Mesenteric fat pad (tissue), 1 donor: ENCODE measurements around the gene ZNF883. TPM values are rescaled to one million over a fixed set of nuclear protein-coding genes. Genes with fewer than 3 reads are reported as not detected.
"Not testable (repeated sequence)": the region's sequence is repeated elsewhere in the genome, so short reads cannot be mapped to it uniquely, and the experiment has no call there.

ENCODE experiments used
- DNase-seq: peaks from one replicate; pipeline ENCODE4 v3.0.0-alpha.2; 2020; ENCODE audit warnings: low spot score
- long read RNA-seq: library from polyadenylated mRNA; unstranded; transcript quantifications from one replicate; pipeline ENCODE4 v2.0.0, GENCODE V29; 2020
- total RNA-seq: library from RNA; stranded (reverse); fragmentation: NEBNext Ultra II Directional; extraction: Animal tissue kit (Norgen Biotek cat#: 25700); gene quantifications from one replicate; pipeline ENCODE4 v1.2.1, GENCODE V29; 2021
- donor health status: DM: yes; HTN: yes; CAD: no.

ZNF883 gene
- total RNA-seq, result 2.5 TPM
- long read RNA-seq, transcript ZNF883-201 (5 exons, 2,414 nt), result major isoform, 9 of 11 reads
- long read RNA-seq, partial matches to known transcripts, result 1 of 11 reads
- long read RNA-seq, other reads (novel, unspliced or antisense), result 1 of 11 reads

GRCh38 chr9:113011911-113012381, at the start of gene ZNF883:
Gene ZNF883 (minus strand): TSS chr9:113012192.
- DNase-seq, result no peak

DNA sequence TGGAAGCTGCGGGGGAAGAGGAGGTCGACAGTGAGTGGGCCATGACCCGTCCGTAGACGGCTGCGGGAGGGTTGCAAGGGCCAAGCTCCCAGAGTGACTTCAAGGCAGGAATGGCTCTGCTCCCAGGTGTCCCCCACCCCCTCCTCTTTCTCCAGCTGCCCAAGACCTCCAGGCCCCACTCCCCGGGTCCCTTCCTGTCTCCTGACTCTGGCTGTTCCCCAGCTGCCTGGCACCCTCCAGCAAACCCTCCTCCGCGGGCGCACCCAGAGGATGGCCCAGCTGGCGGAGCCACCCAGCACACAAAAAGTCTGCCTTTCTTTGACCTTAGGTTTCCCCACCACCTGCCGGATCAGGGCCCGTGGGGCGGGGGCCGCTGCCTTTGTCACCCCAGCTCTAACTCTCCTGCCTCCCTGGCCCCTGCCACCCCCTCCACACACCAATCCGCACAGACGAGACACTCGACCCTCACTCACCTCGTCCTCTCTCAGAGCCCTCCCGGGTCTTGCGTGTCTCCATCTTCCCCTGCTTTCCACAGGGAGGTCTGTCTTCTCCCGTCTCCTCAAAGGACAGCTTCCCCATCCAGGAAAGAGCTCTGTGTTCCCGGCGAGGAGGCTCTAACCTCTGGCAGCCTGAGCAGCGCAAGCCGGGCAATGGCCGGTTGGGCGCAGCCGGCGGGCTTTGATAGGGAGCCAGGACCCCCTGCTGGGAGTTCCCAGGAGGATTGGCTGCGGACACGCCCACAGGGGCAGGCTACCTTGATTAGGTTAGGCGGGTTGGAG, 49.3 kb upstream of the ZNF883 start:
- not testable (repeated sequence) for DNase-seq

DNA sequence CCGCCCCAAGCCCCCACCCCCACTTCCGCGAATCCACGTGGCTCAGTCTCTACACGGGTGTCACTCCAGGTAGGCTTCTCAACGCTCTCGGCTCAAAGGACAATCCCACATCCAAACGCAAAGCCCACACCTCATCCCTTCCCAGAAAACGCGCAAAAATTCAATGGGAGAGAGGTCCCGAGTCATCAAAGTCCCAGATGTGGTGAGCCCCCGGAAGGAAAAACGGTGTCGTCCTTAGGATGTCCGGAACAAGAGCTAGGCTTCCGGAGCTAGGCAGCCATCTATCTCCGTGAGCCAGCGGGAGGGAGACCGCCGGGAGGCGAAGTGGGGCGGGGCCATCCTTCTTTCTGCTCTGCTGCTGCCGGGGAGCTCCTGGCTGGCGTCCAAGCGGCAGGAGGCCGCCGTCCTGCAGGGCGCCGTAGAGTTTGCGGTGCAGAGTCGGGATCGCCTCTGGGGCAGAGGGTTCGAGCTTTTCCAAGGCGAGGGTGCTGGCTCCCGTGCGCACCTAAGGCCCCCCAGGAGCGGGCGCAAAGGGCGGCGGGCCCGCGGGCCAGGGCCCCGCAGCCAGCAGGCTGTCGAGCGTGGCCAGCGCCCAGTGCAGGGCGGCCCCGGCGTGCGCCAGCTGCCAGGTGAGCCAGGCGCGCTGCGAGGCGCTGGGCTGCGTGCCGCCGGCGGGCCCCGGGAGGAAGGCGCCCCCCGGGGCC, 47.7 kb upstream of the ZNF883 start:
- DNase-seq, result not testable (repeated sequence)

GRCh38 chr9:113057193-113057592, 45.2 kb upstream of the ZNF883 start:
- no peak for DNase-seq

GRCh38 chr9:113056191-113057106, 44.5 kb upstream of the ZNF883 start, which contains the start of gene ZFP37:
Gene ZFP37 (minus strand): TSS chr9:113056724. CDS start chr9:113056688, 36 bp downstream.
- DNase-seq, result peak; percentile 95

- no peak for DNase-seq
These were observed 31.1 kb upstream of the ZNF883 start for GRCh38 chr9:113042884-113043657.

DNA sequence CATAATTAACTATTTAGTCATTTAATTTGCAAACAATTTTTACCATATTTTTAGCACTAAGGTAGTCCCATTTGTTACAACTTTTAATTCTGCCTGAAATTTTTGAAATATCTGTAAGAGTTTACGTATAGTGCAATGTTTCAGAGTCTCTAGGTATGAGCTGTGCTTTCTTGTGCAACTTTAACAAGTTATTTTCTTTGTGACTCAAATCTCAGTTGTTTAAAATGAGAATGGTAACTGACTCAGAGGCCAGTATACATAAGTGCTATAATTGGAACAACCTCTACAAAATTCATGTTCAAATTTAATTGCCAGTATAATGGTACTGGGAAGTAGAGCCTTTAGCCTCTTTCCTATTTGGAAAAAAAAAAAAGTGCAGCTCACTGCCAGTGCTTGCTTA, 14.2 kb upstream of the ZNF883 start:
- no peak for DNase-seq

DNA sequence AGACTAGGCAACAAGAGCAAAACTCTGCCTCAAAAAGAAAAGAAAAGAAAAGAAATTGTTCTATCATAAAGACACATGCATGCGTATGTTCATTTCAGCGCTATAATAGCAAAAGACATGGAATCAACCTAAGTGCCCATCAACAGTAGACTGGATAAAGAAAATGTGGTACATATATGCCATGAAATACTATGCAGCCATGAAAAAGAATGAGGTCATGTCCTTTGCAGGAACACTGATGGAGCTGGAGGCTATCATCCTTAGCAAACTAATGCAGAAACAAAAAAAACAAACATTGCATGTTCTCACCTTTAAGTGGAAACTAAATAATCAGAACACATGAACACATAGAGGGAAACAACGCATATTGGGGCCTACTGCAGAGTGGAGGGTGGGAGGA, 6.3 kb upstream of the ZNF883 start:
- no peak for DNase-seq

DNA sequence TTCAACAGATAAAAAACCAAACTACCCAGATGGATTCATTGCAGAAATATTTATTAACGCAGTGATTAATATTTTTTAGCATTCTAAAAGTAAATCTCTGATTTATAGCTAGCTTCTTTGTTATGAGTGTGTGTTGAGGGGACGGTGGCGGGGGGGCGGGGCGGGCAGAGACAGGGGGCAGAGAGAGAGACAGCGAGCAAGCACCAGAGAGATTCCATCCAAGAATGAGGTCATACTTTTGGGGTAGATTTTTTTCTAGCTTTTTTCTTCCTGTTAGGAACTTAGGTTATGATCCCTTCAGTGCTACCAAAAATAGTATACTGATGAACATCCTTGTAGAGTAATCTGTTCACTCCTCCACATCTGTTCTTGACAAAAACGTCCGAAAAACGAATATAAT, 500 bp upstream of the ZNF883 start:
- DNase-seq, result no peak

DNA sequence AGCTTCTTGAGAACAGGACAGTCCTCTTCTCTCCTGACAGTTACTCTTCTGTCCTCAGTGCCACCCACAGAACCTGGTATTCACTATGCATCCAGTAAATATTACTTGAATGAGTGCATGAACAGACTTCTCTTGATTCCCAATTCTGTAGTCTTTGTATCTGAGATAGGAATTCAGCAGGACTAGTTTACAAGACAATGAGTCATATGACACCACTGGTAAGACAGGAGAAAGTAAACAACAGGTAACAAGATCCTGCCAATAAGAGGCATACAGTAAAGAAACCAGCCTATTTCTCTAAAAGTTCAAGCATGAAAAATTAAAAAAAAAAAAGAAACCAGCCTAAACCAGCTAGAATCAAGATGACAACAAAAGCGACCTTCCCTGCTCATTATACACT, 6.2 kb downstream of the ZNF883 start:
- no peak for DNase-seq

DNA sequence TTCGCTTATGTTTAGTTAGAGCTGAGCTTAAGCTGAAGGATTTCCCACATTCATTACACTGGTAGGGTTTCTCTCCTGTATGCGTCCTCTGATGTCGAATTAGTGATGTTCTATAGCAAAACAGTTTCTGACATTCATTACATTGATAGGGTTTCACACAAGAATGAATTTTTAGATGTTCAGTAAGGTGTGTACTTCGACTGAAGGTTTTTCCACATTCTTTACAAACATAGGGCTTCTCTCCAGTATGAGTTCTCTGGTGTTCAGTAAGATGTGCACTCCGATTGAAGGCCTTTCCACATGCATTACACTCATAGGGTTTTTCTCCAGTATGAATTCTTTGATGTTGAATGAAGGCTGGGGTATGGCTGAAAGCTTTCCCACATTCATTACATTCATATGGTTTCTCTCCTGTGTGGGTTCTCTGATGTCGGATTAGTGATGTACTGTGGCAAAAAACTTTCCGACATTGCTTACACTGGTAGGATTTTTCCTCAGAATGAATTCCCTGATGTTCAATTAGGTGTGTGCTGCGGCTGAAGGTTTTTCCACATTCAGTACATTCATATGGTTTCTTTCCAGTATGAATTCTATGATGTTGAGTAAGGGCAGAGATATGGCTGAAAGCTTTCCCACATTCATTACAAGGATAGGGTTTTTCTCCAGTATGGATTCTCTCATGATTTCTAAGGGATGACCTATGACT, 14.6 kb downstream of the ZNF883 start:
- DNase-seq, result no peak

- DNase-seq, result no peak
These were observed 40.6 kb downstream of the ZNF883 start for GRCh38 chr9:112971415-112971814.

DNA sequence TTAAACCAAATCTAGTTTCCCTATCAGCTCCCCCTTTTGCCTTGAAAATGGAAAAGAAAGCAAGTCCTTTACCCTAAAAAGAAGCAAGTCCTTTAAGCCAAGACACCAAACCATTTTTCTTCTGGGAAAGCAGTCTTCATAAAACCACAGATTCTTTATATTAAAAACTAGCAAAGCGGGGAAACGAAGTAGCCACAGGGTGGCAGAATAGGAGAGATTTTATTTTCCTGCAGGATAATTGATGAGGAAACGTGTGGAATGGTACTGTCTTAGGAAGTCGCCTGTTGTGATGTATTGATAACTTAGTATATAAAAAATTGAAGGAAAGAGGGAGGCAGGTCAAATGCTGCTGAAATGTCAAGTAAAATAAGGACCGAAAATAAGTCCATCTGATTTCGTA, 41.1 kb downstream of the ZNF883 start:
- DNase-seq, result no peak

DNA sequence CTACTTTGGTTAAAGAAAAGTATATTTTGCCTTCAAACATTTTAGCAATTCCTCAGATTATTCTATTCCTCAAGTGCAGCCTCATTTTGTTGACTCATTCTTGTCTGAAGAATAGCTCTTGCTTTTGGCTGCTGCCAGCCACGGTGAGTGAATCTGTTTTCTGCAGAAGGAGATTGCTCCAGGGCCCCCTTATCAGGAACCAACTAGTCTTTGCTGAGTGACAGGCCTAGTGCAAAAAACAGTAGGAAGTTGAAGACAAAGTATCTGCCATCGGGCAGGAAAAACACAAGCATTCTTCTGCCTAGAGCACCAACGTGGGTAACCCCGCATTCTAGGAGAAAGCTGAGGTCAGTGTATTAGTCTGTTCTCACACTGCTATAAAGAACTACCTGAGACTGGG, 42.3 kb downstream of the ZNF883 start:
- no peak for DNase-seq

GRCh38 chr9:112955550-112955949, 56.4 kb downstream of the ZNF883 start:
- DNase-seq, result no peak

DNA sequence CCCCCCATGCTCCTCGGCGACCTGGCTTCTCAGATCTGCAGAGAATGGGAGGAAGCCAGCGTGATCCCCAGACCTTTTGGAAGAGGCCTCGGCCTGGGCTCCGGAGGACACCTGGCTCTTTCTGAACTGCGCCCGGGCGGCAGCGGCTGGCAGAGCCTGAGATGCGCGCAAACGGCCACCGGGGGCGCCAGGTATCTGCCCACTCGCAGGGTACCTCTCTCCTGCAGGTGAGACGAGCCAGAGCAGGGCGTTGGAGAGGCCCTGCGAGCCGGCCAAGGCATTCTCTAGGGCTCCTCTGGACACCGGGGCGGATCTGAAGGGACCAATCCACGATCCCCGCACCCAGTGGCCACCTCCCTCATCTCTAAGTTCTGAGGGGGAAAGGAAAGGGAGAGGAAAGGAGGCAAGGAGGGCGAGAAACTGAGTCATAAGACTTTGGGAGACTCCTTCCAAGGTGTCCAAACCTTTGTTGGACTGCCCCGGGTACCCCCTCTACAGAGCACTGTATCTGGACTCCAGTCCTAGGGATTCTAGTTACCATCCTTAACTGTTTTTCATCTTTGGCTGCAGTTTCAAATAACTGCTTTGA, 66.3 kb downstream of the ZNF883 start:
- DNase-seq, result no peak

GRCh38 chr9:112939418-112939817, 72.6 kb downstream of the ZNF883 start:
- DNase-seq, result no peak

DNA sequence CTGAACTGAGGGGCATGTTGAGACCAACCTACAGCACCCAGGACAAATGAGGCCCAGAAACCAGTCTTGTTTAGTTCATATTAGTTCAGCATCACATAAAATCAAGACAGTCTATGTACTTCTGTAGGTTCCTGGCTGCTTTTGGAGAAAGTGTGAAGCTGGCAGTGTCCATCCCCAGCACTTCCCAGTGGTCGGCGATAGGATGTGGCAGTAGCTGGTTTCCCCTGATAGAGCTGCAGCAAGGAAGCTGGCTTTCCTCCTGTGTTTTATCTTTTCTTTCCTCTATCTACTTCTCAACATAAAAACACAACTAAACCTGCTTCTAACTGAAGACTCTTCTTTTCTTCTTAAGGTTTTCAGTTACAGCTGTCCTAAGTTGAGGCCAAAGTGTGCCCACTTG, 78.3 kb downstream of the ZNF883 start:
- no peak for DNase-seq

DNA sequence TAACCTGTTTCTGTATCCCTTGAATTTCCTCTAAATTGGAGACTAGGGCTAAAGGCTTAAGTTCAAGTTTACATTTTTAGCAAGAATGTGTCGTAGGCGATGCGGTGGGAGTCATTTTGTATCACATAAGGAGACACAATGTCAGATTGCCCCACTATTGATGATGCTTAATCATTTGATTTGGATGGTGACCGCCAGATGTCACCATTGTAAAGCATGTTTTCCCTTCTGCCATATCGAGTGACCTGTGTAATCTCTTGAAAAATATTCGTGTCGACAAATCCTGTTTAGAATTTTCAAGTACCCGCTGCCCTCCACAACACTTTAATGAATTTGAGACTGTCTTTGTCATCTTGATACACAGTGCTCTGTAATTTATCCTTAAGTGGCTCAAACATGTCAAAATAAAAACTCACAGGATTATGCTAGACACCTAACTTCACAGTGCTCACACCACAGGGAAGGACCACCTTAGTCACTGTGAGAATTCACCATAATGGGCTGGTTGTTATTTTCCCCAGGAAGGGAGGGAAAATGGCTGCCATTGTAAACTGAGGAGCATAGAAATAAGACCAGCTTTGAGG, 86.8 kb downstream of the ZNF883 start:
- DNase-seq, result no peak
